ENCODE results near the gene RC3H1. TPM values are rescaled to one million over a fixed set of nuclear protein-coding genes. Genes with fewer than 3 reads are reported as not detected.
"Not testable (repeated sequence)": the region's sequence is repeated elsewhere in the genome, so short reads cannot be mapped to it uniquely, and the experiment has no call there.

RC3H1 gene
- 10 to 100 TPM; 21.4 to 25.0 (median 23.9) TPM for total RNA-seq
- 4.3 TPM for polyA plus RNA-seq
- long read RNA-seq, donor 1, full-length matches to known transcripts, result 1 of 27 reads
- long read RNA-seq, donor 1, partial matches to known transcripts, result 17 of 27 reads
- long read RNA-seq, donor 1, other reads (novel, unspliced or antisense), result 9 of 27 reads
- long read RNA-seq, donor 2, partial matches to known transcripts, result 0 of 4 reads
- long read RNA-seq, donor 2, other reads (novel, unspliced or antisense), result 4 of 4 reads
- long read RNA-seq, donor 3, partial matches to known transcripts, result 0 of 10 reads
- long read RNA-seq, donor 3, other reads (novel, unspliced or antisense), result 10 of 10 reads
- long read RNA-seq, donor 4, partial matches to known transcripts, result 0 of 1 reads
- long read RNA-seq, donor 4, other reads (novel, unspliced or antisense), result 1 of 1 reads

DNA sequence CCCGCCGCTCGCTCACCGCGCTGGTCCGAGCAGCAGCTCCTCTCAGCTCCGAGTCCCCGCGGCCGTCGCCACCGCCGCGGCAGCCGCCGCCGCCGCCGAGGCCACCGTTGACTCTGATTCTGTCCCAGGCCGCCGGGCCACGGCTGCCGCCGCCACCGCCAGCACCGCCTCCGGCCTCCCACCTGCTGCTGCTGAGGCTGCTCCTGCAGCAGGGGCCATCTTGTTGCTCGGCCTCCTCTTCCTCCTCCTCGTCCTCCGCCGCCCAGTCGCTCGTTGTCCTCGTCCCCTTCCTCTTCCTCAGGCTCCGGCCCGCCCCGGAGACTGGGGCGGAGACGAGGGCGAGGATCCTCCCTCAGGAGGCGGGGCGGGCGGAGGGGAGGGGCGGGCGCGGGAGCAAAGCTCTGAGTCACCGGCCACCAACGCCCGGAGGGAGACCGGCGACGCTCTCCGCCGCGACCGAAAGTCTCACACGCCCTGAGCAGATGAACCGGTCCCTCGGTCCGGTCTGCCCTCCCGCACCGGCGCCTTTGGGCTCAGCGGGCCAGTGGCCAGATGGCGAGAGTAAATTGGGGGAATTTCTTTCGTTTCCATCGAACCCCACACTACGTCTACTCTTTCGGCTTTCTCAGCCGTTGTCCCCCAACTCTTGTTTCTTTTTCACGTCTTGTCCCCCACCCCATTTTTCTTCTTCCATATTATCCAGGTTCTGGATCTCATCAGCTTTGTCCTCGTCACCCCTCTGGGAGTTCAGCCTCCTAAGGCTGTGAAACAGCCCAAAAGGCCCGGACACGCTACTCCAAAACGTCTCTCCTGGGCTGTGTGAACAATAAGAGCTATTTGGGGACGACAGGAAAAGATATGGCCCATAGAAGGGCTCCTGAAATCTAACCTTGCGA, at the start of gene RC3H1:
Gene RC3H1, minus strand, starts transcription at position 278 of the 896 bp plus-strand sequence. CDS start 29,372 bp downstream, outside the sequence.
- H3K27ac ChIP-seq (ENCODE audit: low read length), result peak within 1 kb of the TSS; percentile 100
- H3K9me3 ChIP-seq (ENCODE audit: control insufficient read depth, low read length), result no peaks in the 10 kb centered on the region
- peak within 1 kb of the TSS; percentile 79 for H3K4me3 ChIP-seq (ENCODE audit: low read length)
- DNase-seq (peak; percentile 92 to 97 (median 96)), ATAC-seq (peak; percentile 99)
- WGBS, result under 1% methylated on average over 78 of the region's 78 CpGs
- intact Hi-C loops (cut with DNase I), result no loop called here
- H3K27me3 ChIP-seq (ENCODE audit: control insufficient read depth, insufficient read depth), result no peaks in the 10 kb centered on the region
- peaks cover 2% of the 10 kb centered on the region for H3K4me1 ChIP-seq (ENCODE audit: control insufficient read depth, insufficient read depth, low read length)

DNA sequence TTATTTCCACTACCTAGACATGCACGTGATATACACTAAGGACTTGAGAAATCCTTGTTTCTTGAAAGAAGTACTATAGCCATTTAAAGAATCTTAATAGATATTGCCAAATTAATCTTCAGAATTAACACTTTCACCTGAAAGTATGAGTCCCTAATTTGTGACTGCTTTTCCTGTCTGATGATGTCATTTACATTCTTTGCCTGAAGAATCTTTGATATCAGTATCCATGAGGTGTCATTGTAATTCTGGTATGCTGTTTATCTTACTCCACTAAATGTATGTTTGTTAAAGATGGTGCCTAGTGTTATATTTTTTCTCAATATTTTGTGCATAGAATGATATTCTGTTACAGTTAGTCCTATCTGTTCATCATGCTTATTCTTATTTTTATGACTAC, 48.5 kb upstream of the RC3H1 start:
- Histone ChIP-seq H3K27me3 (ENCODE audit: control insufficient read depth, insufficient read depth) (no peaks in the 10 kb centered on the region), H3K4me1 (ENCODE audit: control insufficient read depth, insufficient read depth, low read length) (no peaks in the 10 kb centered on the region), H3K27ac (ENCODE audit: low read length) (no peak overlapping the region), H3K9me3 (ENCODE audit: control insufficient read depth, low read length) (no peaks in the 10 kb centered on the region), H3K4me3 (ENCODE audit: low read length) (no peak overlapping the region)
- 96% methylated on average over 1 of the region's 1 CpG for WGBS
- DNase-seq (no peak), ATAC-seq (no peak)
- intact Hi-C loops (cut with DNase I), result no loop called here

- Histone ChIP-seq H3K9me3 (ENCODE audit: control insufficient read depth, low read length) (no peaks in the 10 kb centered on the region), H3K27ac (ENCODE audit: low read length) (no peak overlapping the region), H3K4me3 (ENCODE audit: low read length) (no peak overlapping the region), H3K27me3 (ENCODE audit: control insufficient read depth, insufficient read depth) (no peaks in the 10 kb centered on the region), H3K4me1 (ENCODE audit: control insufficient read depth, insufficient read depth, low read length) (no peaks in the 10 kb centered on the region)
- ATAC-seq, result no peak
- whole genome bisulfite sequencing, result 88% methylated on average over 1 of the region's 1 CpG
- no peak for DNase-seq
- intact Hi-C loops (cut with DNase I), result no loop called here
These were observed 45.8 kb upstream of the RC3H1 start for GRCh38 chr1:174068000-174068399.

DNA sequence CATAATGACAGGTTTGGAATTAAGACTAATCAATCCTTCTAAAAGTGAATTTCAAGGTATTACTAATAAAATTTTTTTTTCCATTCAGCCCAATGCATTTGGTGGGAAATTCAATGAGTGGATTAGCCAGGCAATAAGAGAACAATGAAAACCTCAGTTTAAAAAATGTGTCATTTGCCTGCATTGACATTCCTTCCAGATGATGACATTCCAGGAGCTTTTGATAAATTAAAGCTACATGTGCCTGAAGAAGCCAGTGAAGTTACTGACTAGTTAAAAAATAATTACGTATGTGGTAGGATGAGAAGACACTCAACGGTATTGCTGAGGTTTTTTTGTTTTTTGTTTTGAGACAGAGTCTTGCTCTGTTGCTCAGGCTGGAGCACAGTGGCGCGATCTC, 37.9 kb upstream of the RC3H1 start:
- whole genome bisulfite sequencing, result 79% methylated on average over 4 of the region's 4 CpGs
- H3K27me3 ChIP-seq (ENCODE audit: control insufficient read depth, insufficient read depth), result no peaks in the 10 kb centered on the region
- ATAC-seq (no peak), DNase-seq (no peak)
- H3K9me3 ChIP-seq (ENCODE audit: control insufficient read depth, low read length), result no peaks in the 10 kb centered on the region
- H3K4me1 ChIP-seq (ENCODE audit: control insufficient read depth, insufficient read depth, low read length), result no peaks in the 10 kb centered on the region
- intact Hi-C loops (cut with DNase I), result no loop called here
- no peak overlapping the region for H3K27ac ChIP-seq (ENCODE audit: low read length)
- no peak overlapping the region for H3K4me3 ChIP-seq (ENCODE audit: low read length)

GRCh38 chr1:174058624-174059023, 36.5 kb upstream of the RC3H1 start:
- intact Hi-C loops (cut with DNase I), result no loop called here
- ATAC-seq (no peak), DNase-seq (no peak)
- H3K4me3 ChIP-seq (ENCODE audit: low read length), result no peak overlapping the region
- H3K27me3 ChIP-seq (ENCODE audit: control insufficient read depth, insufficient read depth), result no peaks in the 10 kb centered on the region
- no peak overlapping the region for H3K27ac ChIP-seq (ENCODE audit: low read length)
- no peaks in the 10 kb centered on the region for H3K9me3 ChIP-seq (ENCODE audit: control insufficient read depth, low read length)
- no peaks in the 10 kb centered on the region for H3K4me1 ChIP-seq (ENCODE audit: control insufficient read depth, insufficient read depth, low read length)
- 91% methylated on average over 4 of the region's 4 CpGs for WGBS

DNA sequence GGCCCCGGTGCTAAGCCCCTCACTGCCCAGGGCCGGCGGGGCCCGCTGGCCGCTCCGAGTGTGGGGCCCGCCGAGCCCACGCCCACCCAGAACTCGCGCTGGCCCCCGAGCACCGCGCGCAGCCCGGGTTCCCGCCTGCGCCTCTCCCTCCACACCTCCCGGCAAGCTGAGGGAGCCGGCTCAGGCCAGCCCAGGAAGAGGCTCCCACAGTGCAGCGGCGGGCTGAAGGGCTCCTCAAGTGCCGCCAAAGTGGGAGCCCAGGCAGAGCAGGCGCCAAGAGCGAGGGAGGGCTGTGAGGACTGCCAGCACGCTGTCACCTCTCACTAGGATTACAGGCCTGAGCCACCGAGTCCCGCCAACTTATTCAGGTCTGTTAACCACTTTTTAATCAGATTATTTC, 34.5 kb upstream of the RC3H1 start:
- intact Hi-C loops (cut with DNase I), result not testable (repeated sequence)

DNA sequence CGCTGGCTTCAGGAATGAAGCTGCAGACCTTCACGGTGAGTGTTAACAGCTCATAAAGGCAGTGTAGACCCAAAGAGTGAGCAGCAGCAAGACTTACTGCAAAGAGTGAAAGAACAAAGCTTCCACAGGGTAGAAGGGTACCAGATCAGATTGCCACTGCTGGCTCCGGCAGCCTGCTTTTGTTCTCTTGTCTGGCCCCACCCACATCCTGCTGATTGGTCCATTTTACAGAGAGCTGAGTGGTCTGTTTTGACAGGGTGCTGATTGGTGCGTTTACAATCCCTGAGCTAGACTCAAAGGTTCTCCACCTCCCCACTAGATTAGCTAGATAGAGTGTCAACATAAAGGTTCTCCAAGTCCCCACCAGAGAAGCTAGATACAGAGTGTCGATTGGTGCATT, 33.6 kb upstream of the RC3H1 start:
- ATAC-seq; H3K9me3 ChIP-seq (ENCODE audit: control insufficient read depth, low read length); DNase-seq; H3K27ac ChIP-seq (ENCODE audit: low read length); H3K4me3 ChIP-seq (ENCODE audit: low read length); H3K4me1 ChIP-seq (ENCODE audit: control insufficient read depth, insufficient read depth, low read length); H3K27me3 ChIP-seq (ENCODE audit: control insufficient read depth, insufficient read depth); intact Hi-C loops (cut with DNase I): not testable (repeated sequence)
- WGBS, result 95% methylated on average over 5 of the region's 5 CpGs

More for the DNA sequence above, 34.5 kb upstream of the RC3H1 start:
- not testable (repeated sequence) for H3K27me3 ChIP-seq (ENCODE audit: control insufficient read depth, insufficient read depth); DNase-seq; ATAC-seq; H3K4me3 ChIP-seq (ENCODE audit: low read length); H3K27ac ChIP-seq (ENCODE audit: low read length); H3K9me3 ChIP-seq (ENCODE audit: control insufficient read depth, low read length); H3K4me1 ChIP-seq (ENCODE audit: control insufficient read depth, insufficient read depth, low read length)
- 95% methylated on average over 28 of the region's 28 CpGs for WGBS

DNA sequence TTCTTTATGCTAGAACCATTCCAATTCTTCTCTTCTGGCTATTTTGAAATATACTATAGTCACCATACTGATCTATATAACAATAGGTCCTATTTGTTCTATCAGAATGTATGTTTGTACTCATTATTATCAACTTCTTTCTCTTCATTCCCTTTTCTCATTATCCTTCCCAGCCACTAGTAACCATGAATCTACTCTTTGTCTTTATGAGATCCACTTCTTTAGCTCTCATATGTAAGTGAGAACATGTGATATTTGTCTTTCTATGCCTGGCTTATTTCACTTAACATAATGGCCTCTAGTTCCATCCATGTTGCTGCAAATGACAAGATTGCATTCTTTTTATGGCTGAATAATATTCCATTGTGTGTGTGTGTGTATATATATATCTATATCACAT, 31.7 kb upstream of the RC3H1 start:
- no peak for DNase-seq
- intact Hi-C loops (cut with DNase I), result no loop called here

GRCh38 chr1:174052621-174053020, 30.5 kb upstream of the RC3H1 start:
- no peak for DNase-seq
- no peaks in the 10 kb centered on the region for H3K27me3 ChIP-seq (ENCODE audit: control insufficient read depth, insufficient read depth)
- no peaks in the 10 kb centered on the region for H3K4me1 ChIP-seq (ENCODE audit: control insufficient read depth, insufficient read depth, low read length)
- H3K9me3 ChIP-seq (ENCODE audit: control insufficient read depth, low read length), result no peaks in the 10 kb centered on the region
- WGBS, result 67% methylated on average over 3 of the region's 3 CpGs
- no peak for ATAC-seq
- no peak overlapping the region for H3K4me3 ChIP-seq (ENCODE audit: low read length)
- intact Hi-C loops (cut with DNase I), result no loop called here
- H3K27ac ChIP-seq (ENCODE audit: low read length), result no peak overlapping the region

More for the DNA sequence above, 31.7 kb upstream of the RC3H1 start:
- no peak for ATAC-seq
- Histone ChIP-seq H3K9me3 (ENCODE audit: control insufficient read depth, low read length) (no peaks in the 10 kb centered on the region), H3K4me3 (ENCODE audit: low read length) (no peak overlapping the region), H3K27ac (ENCODE audit: low read length) (no peak overlapping the region), H3K4me1 (ENCODE audit: control insufficient read depth, insufficient read depth, low read length) (no peaks in the 10 kb centered on the region), H3K27me3 (ENCODE audit: control insufficient read depth, insufficient read depth) (no peaks in the 10 kb centered on the region)

DNA sequence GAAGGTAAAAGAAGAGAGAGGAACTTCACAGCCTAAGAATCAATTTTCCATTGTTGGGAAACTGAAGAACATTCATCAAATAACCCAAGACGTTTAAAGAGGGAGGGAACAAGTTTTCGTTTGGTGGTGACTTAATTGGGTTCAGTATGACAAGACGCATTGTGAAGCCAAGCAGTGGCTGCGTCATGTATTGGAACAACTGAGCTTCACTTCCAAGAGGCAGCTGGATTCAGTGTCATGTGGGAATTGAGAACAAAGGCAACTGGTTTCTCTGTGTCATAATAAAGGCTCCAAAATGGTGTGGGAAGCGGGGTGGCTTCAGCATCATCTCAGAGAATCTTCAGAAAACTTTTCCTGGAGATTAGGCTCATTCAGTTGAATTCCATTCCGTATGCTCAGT, 29.8 kb upstream of the RC3H1 start:
- H3K4me3 ChIP-seq (ENCODE audit: low read length), result no peak overlapping the region
- H3K9me3 ChIP-seq (ENCODE audit: control insufficient read depth, low read length), result no peaks in the 10 kb centered on the region
- intact Hi-C loops (cut with DNase I), result no loop called here
- ATAC-seq (peak; percentile 79 to 88), DNase-seq (peak in 2 of 3 donors; percentile 64 to 75)
- no peak overlapping the region for H3K27ac ChIP-seq (ENCODE audit: low read length)
- 55% methylated on average over 6 of the region's 6 CpGs for WGBS
- no peaks in the 10 kb centered on the region for H3K4me1 ChIP-seq (ENCODE audit: control insufficient read depth, insufficient read depth, low read length)
- H3K27me3 ChIP-seq (ENCODE audit: control insufficient read depth, insufficient read depth), result no peaks in the 10 kb centered on the region

GRCh38 chr1:174049514-174049913, 27.4 kb upstream of the RC3H1 start:
- H3K4me1 ChIP-seq (ENCODE audit: control insufficient read depth, insufficient read depth, low read length), result no peaks in the 10 kb centered on the region
- intact Hi-C loops (cut with DNase I), result no loop called here
- ATAC-seq (no peak), DNase-seq (no peak)
- no peaks in the 10 kb centered on the region for H3K27me3 ChIP-seq (ENCODE audit: control insufficient read depth, insufficient read depth)
- H3K9me3 ChIP-seq (ENCODE audit: control insufficient read depth, low read length), result no peaks in the 10 kb centered on the region
- no peak overlapping the region for H3K27ac ChIP-seq (ENCODE audit: low read length)
- 95% methylated on average over 2 of the region's 2 CpGs for WGBS
- H3K4me3 ChIP-seq (ENCODE audit: low read length), result no peak overlapping the region

Measured in right cardiac atrium (tissue), 5 donors.